ENCODE measurements around the gene ACP2.

DNA sequence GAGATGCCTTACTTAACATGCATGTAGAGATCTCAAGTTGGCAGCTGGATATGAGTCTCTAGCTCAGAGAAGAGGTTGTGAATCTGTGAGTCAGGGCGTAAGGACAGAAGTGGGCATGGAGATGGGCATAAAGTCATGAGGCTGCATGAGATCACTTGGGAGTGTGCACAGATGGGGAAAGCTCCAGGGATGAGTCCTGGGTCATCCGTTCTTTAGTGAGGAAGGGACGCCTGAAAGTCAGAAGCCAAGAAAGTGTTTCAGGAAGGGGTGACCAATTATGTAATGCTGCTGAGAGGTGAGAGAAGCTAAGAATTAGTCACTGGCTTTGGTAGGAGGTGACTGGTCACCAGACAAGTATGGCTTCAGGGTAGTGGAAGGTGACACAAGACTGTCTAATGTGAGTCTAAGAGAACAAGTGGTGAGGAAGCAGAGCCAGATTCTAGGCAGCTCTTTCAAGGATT is 6.7 kb downstream of the ACP2 start:
- TF ChIP-seq, protein P1, sequence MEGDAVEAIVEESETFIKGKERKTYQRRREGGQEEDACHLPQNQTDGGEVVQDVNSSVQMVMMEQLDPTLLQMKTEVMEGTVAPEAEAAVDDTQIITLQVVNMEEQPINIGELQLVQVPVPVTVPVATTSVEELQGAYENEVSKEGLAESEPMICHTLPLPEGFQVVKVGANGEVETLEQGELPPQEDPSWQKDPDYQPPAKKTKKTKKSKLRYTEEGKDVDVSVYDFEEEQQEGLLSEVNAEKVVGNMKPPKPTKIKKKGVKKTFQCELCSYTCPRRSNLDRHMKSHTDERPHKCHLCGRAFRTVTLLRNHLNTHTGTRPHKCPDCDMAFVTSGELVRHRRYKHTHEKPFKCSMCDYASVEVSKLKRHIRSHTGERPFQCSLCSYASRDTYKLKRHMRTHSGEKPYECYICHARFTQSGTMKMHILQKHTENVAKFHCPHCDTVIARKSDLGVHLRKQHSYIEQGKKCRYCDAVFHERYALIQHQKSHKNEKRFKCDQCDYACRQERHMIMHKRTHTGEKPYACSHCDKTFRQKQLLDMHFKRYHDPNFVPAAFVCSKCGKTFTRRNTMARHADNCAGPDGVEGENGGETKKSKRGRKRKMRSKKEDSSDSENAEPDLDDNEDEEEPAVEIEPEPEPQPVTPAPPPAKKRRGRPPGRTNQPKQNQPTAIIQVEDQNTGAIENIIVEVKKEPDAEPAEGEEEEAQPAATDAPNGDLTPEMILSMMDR (IDR thresholded peaks at IDR 0.05) = no peak
- TF ChIP-seq, protein P2, sequence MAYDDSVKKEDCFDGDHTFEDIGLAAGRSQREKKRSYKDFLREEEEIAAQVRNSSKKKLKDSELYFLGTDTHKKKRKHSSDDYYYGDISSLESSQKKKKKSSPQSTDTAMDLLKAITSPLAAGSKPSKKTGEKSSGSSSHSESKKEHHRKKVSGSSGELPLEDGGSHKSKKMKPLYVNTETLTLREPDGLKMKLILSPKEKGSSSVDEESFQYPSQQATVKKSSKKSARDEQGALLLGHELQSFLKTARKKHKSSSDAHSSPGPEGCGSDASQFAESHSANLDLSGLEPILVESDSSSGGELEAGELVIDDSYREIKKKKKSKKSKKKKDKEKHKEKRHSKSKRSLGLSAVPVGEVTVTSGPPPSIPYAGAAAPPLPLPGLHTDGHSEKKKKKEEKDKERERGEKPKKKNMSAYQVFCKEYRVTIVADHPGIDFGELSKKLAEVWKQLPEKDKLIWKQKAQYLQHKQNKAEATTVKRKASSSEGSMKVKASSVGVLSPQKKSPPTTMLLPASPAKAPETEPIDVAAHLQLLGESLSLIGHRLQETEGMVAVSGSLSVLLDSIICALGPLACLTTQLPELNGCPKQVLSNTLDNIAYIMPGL (CRISPR knock-in tag; IDR thresholded peaks at IDR 0.05; ENCODE audit: borderline replicate concordance) = no peak
- TF ChIP-seq BHLHE40 (IDR thresholded peaks at IDR 0.05; ENCODE audit: low read depth, low read length) = no peak
- TF ChIP-seq RNF2 (IDR thresholded peaks at IDR 0.05; ENCODE audit: borderline replicate concordance, low read depth) = no peak
- TF ChIP-seq POLR2A (IDR thresholded peaks at IDR 0.05; ENCODE audit: low read length) = no peak

Measured in A549 (cell line).